Measurements from ENCODE around the gene SLC26A6.

SLC26A6 gene

GRCh38 chr3:48635222-48636021 lies at the start of gene SLC26A6:
Gene SLC26A6 (minus strand): TSS chr3:48635461. CDS start chr3:48635393, 68 bp downstream.
- peak; percentile 95 to 97 for DNase-seq

GRCh38 chr3:48684480-48685143 lies 49.4 kb upstream of the SLC26A6 start:
- no peak for DNase-seq

GRCh38 chr3:48684054-48684349 lies 48.7 kb upstream of the SLC26A6 start:
- DNase-seq, result no peak

GRCh38 chr3:48682786-48683185 lies 47.5 kb upstream of the SLC26A6 start:
- DNase-seq, result no peak

- no peak for DNase-seq
These were observed 46.8 kb upstream of the SLC26A6 start for GRCh38 chr3:48681974-48682610.

GRCh38 chr3:48681541-48681880 lies 46.2 kb upstream of the SLC26A6 start:
- no peak for DNase-seq

- no peak for DNase-seq
These were observed 45.7 kb upstream of the SLC26A6 start for GRCh38 chr3:48680811-48681540.

GRCh38 chr3:48679411-48680391 lies 44.4 kb upstream of the SLC26A6 start:
- DNase-seq, result no peak

- DNase-seq, result no peak
These were observed 43.5 kb upstream of the SLC26A6 start for GRCh38 chr3:48678566-48679380.

- no peak for DNase-seq
These were observed 42.8 kb upstream of the SLC26A6 start for GRCh38 chr3:48678056-48678455.

- DNase-seq, result no peak
These were observed 39.2 kb upstream of the SLC26A6 start for GRCh38 chr3:48674505-48674904.

- DNase-seq, result no peak
These were observed 37.3 kb upstream of the SLC26A6 start for GRCh38 chr3:48672522-48672921.

- no peak for DNase-seq
These were observed 29.7 kb upstream of the SLC26A6 start for GRCh38 chr3:48664929-48665328.

- DNase-seq, result no peak
These were observed 29.0 kb upstream of the SLC26A6 start for GRCh38 chr3:48664313-48664644.

- DNase-seq, result peak; percentile 92
These were observed 28.4 kb upstream of the SLC26A6 start for GRCh38 chr3:48663489-48664312.

GRCh38 chr3:48662753-48663488 lies 27.7 kb upstream of the SLC26A6 start, which contains the start of gene CELSR3:
Gene CELSR3 (minus strand): TSS chr3:48662886. CDS start chr3:48662634, 252 bp downstream.
- DNase-seq, result peak; percentile 68 to 75

- DNase-seq, result no peak
These were observed 27.0 kb upstream of the SLC26A6 start for GRCh38 chr3:48662145-48662752.

GRCh38 chr3:48661501-48662144 lies 26.4 kb upstream of the SLC26A6 start:
- DNase-seq, result peak in 1 of 2 donors; percentile 61
